B cell (primary cell): Measurements from ENCODE around the gene MAP2K5.

Experiments
- CTCF ChIP-seq: fragments of 200-600 bp; IDR thresholded peaks from one replicate; pipeline ENCODE4 v1.8.0; 2022; ENCODE audit warnings: antibody characterized with exemption, mild to moderate bottlenecking
- EZH2 ChIP-seq: IDR thresholded peaks from 2 replicates; pipeline ENCODE4 v1.6.1; 2012; ENCODE audit warnings: borderline replicate concordance, low read depth, mild to moderate bottlenecking, moderate library complexity, low read length; ENCODE audit not compliant: insufficient read depth, poor library complexity, severe bottlenecking

- no peak for TF ChIP-seq CTCF
- no peak for TF ChIP-seq EZH2
These were observed 830 bp downstream of the MAP2K5 start for GRCh38 chr15:67543348-67543718.
